ENCODE data around the gene SSH2.
A peak's percentile ranks its signal among the peaks of the same experiment; 100 is the strongest.

Gene SSH2

DNA sequence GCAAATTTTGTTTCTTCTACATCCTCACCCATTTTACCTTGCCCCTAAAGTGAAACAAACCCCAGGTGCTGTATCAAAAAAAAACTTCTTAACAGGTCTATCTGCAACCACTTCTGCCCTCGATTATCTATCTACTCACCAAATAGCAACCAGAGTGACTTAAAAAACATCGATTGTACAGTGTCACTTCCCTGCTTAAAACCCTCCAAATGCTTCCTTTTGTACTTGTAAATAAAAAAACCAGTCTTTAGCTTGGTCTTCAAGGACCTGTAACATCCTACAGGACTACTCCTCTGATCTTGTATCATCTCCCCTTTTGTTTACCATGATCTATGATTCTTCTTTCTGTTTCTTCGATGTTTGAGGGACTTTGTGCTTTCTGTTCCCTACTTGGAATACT lies 224.6 kb downstream of the SSH2 start:
- Histone ChIP-seq H3K4me1 (ENCODE audit: low read length) (peaks cover 21% of the 10 kb centered on the region), H3K27me3 (replicated peaks; ENCODE audit: insufficient read depth, low read length) (no peaks in the 10 kb centered on the region), H3K4me2 (ENCODE audit: low read depth, low read length) (peak overlapping the region; percentile 61), H3K79me2 (ENCODE audit: low read length) (peaks cover 4% of the 10 kb centered on the region; the same call in 1 of the 2 replicates), H3K9me2 (replicated peaks; ENCODE audit: insufficient read depth, low read length) (no peaks in the 10 kb centered on the region), H3K4me3 (ENCODE audit: low read length) (peak overlapping the region; percentile 27; the same call in 1 of the 2 replicates), H3K27ac (ENCODE audit: low read length) (peak overlapping the region; percentile 92; the same call in 1 of the 2 replicates), H3F3A (ENCODE audit: insufficient read depth, low read length) (peaks cover 20% of the 10 kb centered on the region), H2AFZ (ENCODE audit: low read length) (peak overlapping the region; percentile 76), H3K9me3 (replicated peaks; ENCODE audit: insufficient read depth, low read length) (no peaks in the 10 kb centered on the region), H4K20me1 (ENCODE audit: insufficient read depth, low read length) (no peaks in the 10 kb centered on the region), H3K9ac (ENCODE audit: low read length) (peak overlapping the region; percentile 66; the same call in 1 of the 2 replicates), H3K36me3 (replicated peaks; ENCODE audit: insufficient read depth, low read length) (no peaks in the 10 kb centered on the region)
- TF ChIP-seq, protein P1, sequence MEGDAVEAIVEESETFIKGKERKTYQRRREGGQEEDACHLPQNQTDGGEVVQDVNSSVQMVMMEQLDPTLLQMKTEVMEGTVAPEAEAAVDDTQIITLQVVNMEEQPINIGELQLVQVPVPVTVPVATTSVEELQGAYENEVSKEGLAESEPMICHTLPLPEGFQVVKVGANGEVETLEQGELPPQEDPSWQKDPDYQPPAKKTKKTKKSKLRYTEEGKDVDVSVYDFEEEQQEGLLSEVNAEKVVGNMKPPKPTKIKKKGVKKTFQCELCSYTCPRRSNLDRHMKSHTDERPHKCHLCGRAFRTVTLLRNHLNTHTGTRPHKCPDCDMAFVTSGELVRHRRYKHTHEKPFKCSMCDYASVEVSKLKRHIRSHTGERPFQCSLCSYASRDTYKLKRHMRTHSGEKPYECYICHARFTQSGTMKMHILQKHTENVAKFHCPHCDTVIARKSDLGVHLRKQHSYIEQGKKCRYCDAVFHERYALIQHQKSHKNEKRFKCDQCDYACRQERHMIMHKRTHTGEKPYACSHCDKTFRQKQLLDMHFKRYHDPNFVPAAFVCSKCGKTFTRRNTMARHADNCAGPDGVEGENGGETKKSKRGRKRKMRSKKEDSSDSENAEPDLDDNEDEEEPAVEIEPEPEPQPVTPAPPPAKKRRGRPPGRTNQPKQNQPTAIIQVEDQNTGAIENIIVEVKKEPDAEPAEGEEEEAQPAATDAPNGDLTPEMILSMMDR (IDR thresholded peaks at IDR 0.05; ENCODE audit: low read length), result no peak
- TF ChIP-seq EZH2phosphoT487 (IDR thresholded peaks at IDR 0.05; ENCODE audit: low read length), result no peak
- TF ChIP-seq EZH2 (optimal IDR thresholded peaks at IDR 0.05; ENCODE audit: low read depth, low read length), result no peak
- peak; percentile 19 for DNase-seq

DNA sequence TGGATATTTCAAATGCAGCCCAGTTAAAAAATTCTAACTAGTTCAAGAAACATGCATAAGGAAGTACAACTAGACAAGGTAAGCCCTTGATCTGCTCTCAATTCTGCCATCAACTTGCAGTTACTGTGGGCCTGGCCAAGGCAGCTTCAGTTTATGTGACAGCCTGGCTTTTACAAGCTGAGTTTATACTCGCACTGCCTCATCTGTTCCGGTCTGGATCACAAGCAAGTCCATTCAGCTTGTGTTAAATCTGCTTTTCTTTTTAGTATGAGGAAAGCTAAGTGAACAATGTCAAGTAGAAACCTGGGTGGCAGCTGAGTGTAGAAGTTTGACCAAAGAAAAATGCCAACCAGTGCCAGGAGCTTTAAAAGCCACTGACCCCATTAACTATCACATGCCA lies 230.7 kb downstream of the SSH2 start:
- no peak overlapping the region for H3K9ac ChIP-seq (ENCODE audit: low read length)
- no peaks in the 10 kb centered on the region for H3K79me2 ChIP-seq (ENCODE audit: low read length)
- H3K4me1 ChIP-seq (ENCODE audit: low read length), result no peaks in the 10 kb centered on the region
- no peak for DNase-seq
- no peak overlapping the region for H3K27ac ChIP-seq (ENCODE audit: low read length)
- no peaks in the 10 kb centered on the region for H3K9me2 ChIP-seq (replicated peaks; ENCODE audit: insufficient read depth, low read length)
- no peak overlapping the region for H3K4me2 ChIP-seq (ENCODE audit: low read depth, low read length)
- H3K36me3 ChIP-seq (replicated peaks; ENCODE audit: insufficient read depth, low read length), result no peaks in the 10 kb centered on the region; the same call in 1 of the 2 replicates
- H3K9me3 ChIP-seq (replicated peaks; ENCODE audit: insufficient read depth, low read length), result no peaks in the 10 kb centered on the region
- H2AFZ ChIP-seq (ENCODE audit: low read length), result no peak overlapping the region
- no peak overlapping the region for H3K4me3 ChIP-seq (ENCODE audit: low read length)
- no peaks in the 10 kb centered on the region for H3F3A ChIP-seq (ENCODE audit: insufficient read depth, low read length)
- no peaks in the 10 kb centered on the region for H4K20me1 ChIP-seq (ENCODE audit: insufficient read depth, low read length)
- TF ChIP-seq, protein P1 (IDR thresholded peaks at IDR 0.05; ENCODE audit: low read length), result no peak
- no peak for TF ChIP-seq EZH2 (optimal IDR thresholded peaks at IDR 0.05; ENCODE audit: low read depth, low read length)
- TF ChIP-seq EZH2phosphoT487 (IDR thresholded peaks at IDR 0.05; ENCODE audit: low read length), result no peak
- no peaks in the 10 kb centered on the region for H3K27me3 ChIP-seq (replicated peaks; ENCODE audit: insufficient read depth, low read length)

DNA sequence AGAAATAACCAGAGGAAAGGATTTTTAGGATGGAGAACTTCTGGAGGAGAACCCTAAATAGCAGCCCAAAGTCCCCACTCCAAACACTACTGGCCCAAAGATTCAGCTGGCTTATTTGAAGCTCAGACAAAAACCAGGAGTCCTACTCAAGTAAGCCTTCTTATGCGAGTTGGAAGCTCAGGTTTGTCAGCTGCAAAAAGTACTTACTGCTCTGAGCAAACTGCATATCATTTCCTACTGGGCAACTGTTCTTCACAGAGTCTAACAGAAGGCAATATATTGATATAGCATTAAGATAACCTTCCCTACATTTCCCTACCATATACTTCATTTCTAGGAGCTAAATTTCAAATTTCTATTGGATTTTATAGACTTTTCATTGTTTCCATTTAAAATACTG lies 231.2 kb downstream of the SSH2 start:
- no peak overlapping the region for H3K27ac ChIP-seq (ENCODE audit: low read length)
- no peaks in the 10 kb centered on the region for H3K9me3 ChIP-seq (replicated peaks; ENCODE audit: insufficient read depth, low read length)
- no peak overlapping the region for H3K9ac ChIP-seq (ENCODE audit: low read length)
- H3K4me3 ChIP-seq (ENCODE audit: low read length), result no peak overlapping the region
- H3K4me1 ChIP-seq (ENCODE audit: low read length), result no peaks in the 10 kb centered on the region
- H4K20me1 ChIP-seq (ENCODE audit: insufficient read depth, low read length), result no peaks in the 10 kb centered on the region
- H3F3A ChIP-seq (ENCODE audit: insufficient read depth, low read length), result no peaks in the 10 kb centered on the region
- no peak overlapping the region for H2AFZ ChIP-seq (ENCODE audit: low read length)
- no peaks in the 10 kb centered on the region for H3K79me2 ChIP-seq (ENCODE audit: low read length)
- H3K27me3 ChIP-seq (replicated peaks; ENCODE audit: insufficient read depth, low read length), result no peaks in the 10 kb centered on the region
- no peak overlapping the region for H3K4me2 ChIP-seq (ENCODE audit: low read depth, low read length)
- no peak for DNase-seq
- H3K36me3 ChIP-seq (replicated peaks; ENCODE audit: insufficient read depth, low read length), result no peaks in the 10 kb centered on the region; the same call in 1 of the 2 replicates
- no peaks in the 10 kb centered on the region for H3K9me2 ChIP-seq (replicated peaks; ENCODE audit: insufficient read depth, low read length)
- TF ChIP-seq EZH2phosphoT487 (IDR thresholded peaks at IDR 0.05; ENCODE audit: low read length), result no peak
- TF ChIP-seq EZH2 (optimal IDR thresholded peaks at IDR 0.05; ENCODE audit: low read depth, low read length), result no peak
- TF ChIP-seq, protein P1 (IDR thresholded peaks at IDR 0.05; ENCODE audit: low read length), result no peak
